Measurements from ENCODE around the gene PLXNA3.
"Not testable (repeated sequence)": the region's sequence is repeated elsewhere in the genome, so short reads cannot be mapped to it uniquely, and the experiment has no call there.

The PLXNA3 gene

DNA sequence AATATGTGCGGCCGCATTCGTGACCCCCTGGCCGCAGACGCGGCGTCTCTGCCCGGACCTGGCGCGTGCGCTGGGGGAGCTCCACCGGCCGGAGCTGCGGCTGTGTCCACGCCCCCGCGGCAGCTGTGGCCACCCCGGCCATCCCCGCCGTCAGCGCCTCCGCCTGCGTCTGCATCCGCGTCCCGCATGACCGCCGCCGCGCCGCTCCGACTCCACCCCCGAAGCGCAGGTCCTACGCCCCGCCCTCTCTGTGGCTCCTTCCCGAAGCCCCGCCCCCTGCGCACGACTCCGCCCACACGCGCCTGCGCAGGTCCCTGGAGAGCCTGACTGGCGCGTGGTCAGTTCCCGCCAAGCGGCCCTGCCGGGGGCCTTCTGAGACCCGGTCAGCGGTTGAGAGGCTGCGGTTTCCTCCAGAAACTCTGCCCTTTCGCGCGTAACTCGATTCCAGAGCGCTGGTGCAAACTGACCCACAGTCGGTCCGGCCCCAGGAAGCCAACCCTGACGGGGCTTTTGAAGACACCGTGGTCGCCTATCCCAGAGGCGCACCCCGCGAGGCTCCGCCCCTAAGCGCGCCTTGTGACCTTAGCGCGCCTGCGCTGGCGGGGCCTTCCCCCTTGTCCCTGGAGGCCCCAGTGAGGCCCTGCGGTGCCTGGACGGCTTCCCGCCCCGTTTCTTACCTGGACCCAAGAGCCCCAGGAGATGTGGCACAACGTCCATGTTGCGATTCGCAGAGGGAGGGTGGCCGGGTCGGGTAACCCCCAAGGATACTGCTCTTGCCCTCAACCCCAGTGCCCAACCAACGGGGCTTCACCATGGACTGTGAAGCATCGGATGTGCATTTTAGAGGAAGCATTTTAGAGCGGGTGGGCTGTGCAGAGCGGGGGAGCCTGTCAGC lies 20.9 kb downstream of the PLXNA3 start, which contains the start of gene LAGE3:
Gene LAGE3, minus strand, starts transcription at position 554 of the 895 bp plus-strand sequence. Its CDS starts 366 bp downstream, at position 188.
- DNase-seq (ENCODE audit: low read depth), result peak; percentile 89

GRCh38 chrX:154481195-154481594 lies 23.1 kb downstream of the PLXNA3 start:
- no peak for DNase-seq (ENCODE audit: low read depth)

DNA sequence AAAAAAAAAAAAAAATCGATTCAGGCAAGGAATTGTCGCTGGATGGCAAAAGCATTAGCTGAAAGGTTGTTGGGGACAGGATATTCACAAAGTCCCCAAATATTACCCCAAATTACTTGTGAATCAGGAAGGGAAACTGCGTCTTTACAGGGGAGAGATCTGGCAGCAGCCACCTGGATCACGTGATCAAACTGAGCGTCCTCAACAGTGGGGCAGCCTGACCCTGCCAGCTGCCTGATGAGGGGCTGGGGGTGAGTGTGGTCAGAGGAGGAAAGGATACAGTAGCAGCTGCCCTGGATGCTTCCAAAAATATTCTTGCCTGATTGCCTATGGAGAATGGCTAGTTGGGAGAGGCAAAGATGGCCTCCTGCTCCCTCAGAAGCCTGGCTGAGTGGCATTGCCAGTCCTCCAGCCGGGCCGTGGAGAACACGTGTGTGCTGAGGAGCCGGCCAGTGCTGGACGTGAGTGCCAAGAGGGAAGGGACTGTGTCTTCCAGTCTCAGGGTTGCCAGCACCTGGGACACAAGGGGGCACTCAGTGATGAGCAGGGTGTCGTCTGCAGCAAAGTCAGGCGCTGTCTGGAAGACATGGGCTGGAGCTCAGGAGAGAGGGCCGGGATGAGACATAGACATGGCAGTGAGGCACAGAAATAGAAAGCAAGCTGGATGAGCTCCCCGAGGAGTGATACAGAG lies 24.0 kb downstream of the PLXNA3 start:
- no peak for DNase-seq (ENCODE audit: low read depth)

GRCh38 chrX:154482786-154483185 lies 24.7 kb downstream of the PLXNA3 start:
- no peak for DNase-seq (ENCODE audit: low read depth)

DNA sequence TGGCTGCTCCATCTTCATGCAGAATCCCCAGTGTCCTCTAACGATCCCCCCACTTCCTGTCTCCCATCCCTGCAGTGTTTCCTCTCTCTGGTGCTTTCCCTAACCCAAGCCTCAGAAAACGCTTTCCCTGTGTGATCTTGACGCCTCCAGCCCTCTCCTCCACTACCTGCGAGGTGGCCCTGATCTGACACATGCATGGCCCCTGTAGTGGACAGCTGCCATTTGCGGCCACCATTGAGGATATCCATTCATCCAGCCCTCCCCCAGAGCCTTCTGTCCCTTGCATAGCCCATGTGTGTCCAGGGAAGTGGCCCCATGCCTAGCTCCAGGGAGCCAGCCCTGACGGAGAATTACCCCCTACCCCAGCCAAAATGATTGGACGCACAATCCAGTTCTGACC lies 25.2 kb downstream of the PLXNA3 start:
- no peak for DNase-seq (ENCODE audit: low read depth)

- no peak for DNase-seq (ENCODE audit: low read depth)
Observed at GRCh38 chrX:154484255-154485149, 26.4 kb downstream of the PLXNA3 start.

DNA sequence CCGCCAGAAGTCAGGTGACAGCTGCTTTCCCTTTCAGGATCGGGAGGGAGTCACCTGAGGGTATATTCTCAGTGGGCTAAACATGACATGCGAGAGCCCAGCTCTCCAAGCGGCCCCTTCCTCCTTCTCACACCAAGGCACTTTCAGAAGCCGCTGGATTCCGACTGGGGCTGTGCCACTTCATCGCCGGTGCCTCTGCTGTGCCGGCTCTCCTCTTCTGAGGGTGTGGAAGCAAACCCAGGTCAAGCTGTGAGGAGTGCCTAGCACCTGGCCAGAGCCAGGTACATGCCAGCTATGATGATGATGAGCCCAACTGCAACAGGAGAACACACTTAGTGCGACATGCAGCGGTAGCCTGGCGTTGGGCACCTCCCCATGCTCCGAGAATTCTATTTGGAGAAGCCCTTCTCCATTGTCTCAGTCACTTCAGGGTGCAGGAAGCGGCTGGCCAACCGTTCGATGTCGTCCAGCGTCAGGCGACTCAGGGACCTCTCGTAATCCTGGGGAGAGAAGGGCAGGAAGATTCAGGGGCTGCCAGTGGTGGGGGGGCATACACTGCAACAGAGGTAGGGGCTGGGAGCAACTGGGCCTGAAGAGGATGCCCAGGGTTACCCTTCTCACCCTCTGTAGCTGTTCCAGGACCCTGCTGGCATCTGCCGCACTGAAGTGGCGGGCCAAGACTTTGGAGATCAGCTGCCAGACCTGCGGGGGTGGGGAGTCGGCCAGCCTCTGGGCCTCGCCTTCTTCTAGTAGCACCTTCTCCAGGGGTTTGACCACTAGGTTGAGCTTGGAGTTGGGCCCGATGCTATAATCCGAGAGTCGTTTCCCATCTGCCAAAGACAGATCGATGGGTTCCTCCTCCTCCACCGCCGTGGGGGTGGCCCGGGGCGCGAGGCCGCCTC lies 27.3 kb downstream of the PLXNA3 start:
- no peak for DNase-seq (ENCODE audit: low read depth)

- no peak for DNase-seq (ENCODE audit: low read depth)
Observed at GRCh38 chrX:154486052-154486395, 27.9 kb downstream of the PLXNA3 start.

GRCh38 chrX:154486396-154487207 lies 28.5 kb downstream of the PLXNA3 start, which contains the start of gene UBL4A:
Gene UBL4A, minus strand, starts transcription at chrX:154486615. Its CDS starts 31 bp downstream, at chrX:154486584.
- peak; percentile 44 for DNase-seq (ENCODE audit: low read depth)

DNA sequence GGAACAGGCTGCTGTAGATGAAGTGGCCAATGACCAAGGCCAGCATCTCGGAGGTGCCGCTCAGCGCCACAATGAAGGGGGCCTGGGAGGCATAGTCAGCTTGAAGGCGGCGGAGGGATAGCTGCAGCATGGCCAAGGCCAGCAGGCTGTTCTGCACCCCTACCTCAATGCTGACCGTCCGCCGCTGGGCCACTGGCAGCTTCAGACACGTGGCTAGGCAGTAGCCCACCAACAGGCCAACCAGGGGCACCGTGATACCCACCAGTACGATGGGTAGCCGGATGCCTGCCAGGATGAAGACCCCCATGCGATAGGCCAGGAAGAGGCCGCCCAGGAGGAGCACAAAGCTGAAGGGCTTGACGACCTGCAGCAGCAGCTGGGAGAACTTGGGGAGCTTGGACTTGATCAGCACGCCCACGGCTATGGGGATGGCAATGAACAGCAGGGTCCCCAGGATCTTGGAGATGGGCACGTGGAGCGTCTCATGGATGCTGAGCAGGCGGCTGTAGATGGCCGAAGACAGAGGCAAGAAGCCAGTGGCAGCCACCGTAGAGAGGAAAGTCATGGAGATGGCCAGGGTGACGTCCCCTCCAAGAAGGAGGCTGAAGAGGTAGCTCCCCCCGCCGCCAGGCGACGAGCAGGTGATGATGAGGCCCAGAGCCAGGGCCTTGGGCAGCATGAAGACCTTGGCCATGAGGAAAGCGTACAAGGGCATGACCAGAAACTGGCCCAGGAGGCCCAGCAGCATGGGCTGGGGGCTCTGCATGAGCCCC lies 29.6 kb downstream of the PLXNA3 start:
- no peak for DNase-seq (ENCODE audit: low read depth)

GRCh38 chrX:154488336-154489075 lies 30.4 kb downstream of the PLXNA3 start:
- no peak for DNase-seq (ENCODE audit: low read depth)

- no peak for DNase-seq (ENCODE audit: low read depth)
Observed at GRCh38 chrX:154489182-154489581, 31.1 kb downstream of the PLXNA3 start.

GRCh38 chrX:154490021-154490413 lies 31.9 kb downstream of the PLXNA3 start:
- peak; percentile 39 for DNase-seq (ENCODE audit: low read depth)

DNA sequence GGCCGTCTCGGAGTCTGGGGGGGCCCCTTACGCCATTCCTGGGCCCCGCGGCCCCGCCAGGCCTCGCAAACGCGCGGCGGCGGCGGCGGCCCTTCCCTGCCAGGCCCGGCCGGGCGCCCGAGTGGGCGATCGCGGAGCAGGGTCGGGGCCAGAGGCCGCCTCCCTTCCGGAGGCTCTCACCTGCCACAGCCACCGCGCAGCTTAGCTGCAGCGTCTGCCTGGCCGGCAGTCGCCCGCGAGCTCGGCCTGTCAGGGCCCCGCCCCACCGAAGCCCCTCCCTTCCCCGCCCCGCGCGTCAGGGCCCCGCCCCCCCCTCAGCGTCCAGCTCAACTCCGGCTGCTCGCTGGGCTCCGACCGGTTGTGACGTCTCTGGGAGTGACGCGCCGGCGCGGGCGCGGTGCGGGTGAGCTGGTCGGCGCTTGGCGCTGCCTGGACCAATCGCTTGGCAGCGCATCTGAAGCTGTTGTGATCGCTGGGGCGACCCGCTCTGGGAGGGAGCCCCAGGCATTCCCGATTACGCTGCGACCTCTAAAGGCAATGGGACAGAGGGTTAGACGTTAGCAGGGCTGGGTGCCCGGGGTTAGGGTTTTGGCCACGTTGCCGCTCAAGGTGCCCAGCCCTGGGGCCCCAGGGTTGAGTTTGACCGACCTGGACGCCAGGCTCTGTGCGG lies 32.5 kb downstream of the PLXNA3 start, which contains the start of gene SLC10A3:
Gene SLC10A3, minus strand, starts transcription at position 216 of the 670 bp plus-strand sequence. CDS start 1,689 bp downstream, outside the sequence.
- peak; percentile 91 for DNase-seq (ENCODE audit: low read depth)

- no peak for DNase-seq (ENCODE audit: low read depth)
Observed at GRCh38 chrX:154494715-154495114, 36.6 kb downstream of the PLXNA3 start.

DNA sequence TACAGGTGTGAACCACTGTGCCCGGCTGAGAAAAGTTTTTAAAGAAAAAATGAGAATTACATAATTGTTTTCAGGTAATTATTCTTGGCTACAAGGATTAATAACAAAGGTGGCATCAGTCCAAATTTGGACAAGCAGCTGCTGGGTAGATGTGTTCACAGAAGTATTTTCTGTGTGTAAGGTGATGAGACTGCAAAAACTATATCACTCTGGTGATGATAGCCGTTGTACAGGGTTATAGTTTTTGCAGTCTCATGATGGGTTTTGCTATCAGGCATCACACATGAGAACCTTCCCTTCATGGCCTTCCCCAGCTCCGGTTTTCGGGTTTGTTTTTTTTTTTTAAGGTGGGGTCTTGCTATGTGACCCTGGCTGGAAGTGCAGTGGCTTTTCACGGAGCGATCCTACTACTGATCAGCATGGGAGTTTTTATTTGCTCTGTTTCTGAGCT lies 37.4 kb downstream of the PLXNA3 start:
- DNase-seq (ENCODE audit: low read depth), result no peak

DNA sequence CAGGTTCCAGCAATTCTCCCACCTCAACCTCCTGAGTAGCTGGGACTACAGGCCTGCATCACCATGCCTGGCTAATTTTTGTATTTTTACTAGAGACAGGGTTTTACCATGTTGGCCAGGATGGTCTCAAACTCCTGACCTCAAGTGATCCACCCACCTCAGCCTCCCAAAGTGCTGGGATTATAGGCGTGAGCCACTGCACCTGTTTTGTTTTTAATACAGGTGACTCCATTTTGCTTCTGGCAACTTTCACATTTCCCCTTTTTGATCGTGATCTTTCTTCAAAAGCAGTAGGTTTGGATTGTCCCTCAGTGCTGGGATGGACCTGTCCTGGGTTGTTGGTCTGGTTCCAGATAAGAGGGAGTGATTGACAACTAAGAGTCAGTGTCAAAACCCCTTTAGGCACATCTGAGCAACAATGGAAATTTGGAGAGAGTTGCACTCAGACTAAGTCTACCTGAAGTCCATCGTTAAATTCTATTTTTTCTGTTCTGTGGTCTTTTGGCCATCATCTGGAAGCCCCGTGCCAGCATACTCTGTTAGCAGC lies 38.6 kb downstream of the PLXNA3 start:
- DNase-seq (ENCODE audit: low read depth), result not testable (repeated sequence)

All from iris pigment epithelial cell (primary cell).